SJCRH30 (cell line): ENCODE data around the gene ATF3. TPM values are rescaled to one million over a fixed set of nuclear protein-coding genes. Genes with fewer than 3 reads are reported as not detected.

ENCODE experiments used
- DNase-seq, 2 experiments: peaks; one replicate each; pipeline ENCODE4 v3.0.0-alpha.2; 2015 to 2020
- H3K27ac ChIP-seq: fragments of 250-450 bp; sonication (Bioruptor Pico); 2 replicates; pipeline ENCODE4 v1.5.1; 2020; ENCODE audit warnings: mild to moderate bottlenecking, moderate library complexity
- H3K27me3 ChIP-seq: fragments of 250-450 bp; sonication (Bioruptor Pico); 2 replicates; pipeline ENCODE4 v1.5.1; 2020; ENCODE audit warnings: mild to moderate bottlenecking, moderate library complexity
- H3K36me3 ChIP-seq: fragments of 250-450 bp; sonication (Bioruptor Pico); 2 replicates; pipeline ENCODE4 v1.5.1; 2020; ENCODE audit warnings: mild to moderate bottlenecking, moderate library complexity
- H3K4me1 ChIP-seq: fragments of 250-450 bp; sonication (Bioruptor Pico); 2 replicates; pipeline ENCODE4 v1.5.1; 2020; ENCODE audit warnings: mild to moderate bottlenecking, moderate library complexity
- H3K4me3 ChIP-seq: fragments of 250-450 bp; sonication (Bioruptor Pico); 2 replicates; pipeline ENCODE4 v1.5.1; 2020; ENCODE audit warnings: mild to moderate bottlenecking, moderate library complexity
- H3K9me3 ChIP-seq: fragments of 250-450 bp; sonication (Bioruptor Pico); replicated peaks from 2 replicates; pipeline ENCODE4 v1.5.1; 2020; ENCODE audit warnings: mild to moderate bottlenecking, moderate library complexity
- total RNA-seq: library from RNA; depleted of rRNA; stranded (reverse); fragments of >200 nt; shearing (Covaris generic); gene quantifications from 2 replicates; pipeline ENCODE4 v1.2.3, GENCODE V29; 2014; rRNA removed

The ATF3 gene, protein sequence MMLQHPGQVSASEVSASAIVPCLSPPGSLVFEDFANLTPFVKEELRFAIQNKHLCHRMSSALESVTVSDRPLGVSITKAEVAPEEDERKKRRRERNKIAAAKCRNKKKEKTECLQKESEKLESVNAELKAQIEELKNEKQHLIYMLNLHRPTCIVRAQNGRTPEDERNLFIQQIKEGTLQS
- 30.6 and 33.8 TPM in 2 replicates for total RNA-seq

DNA sequence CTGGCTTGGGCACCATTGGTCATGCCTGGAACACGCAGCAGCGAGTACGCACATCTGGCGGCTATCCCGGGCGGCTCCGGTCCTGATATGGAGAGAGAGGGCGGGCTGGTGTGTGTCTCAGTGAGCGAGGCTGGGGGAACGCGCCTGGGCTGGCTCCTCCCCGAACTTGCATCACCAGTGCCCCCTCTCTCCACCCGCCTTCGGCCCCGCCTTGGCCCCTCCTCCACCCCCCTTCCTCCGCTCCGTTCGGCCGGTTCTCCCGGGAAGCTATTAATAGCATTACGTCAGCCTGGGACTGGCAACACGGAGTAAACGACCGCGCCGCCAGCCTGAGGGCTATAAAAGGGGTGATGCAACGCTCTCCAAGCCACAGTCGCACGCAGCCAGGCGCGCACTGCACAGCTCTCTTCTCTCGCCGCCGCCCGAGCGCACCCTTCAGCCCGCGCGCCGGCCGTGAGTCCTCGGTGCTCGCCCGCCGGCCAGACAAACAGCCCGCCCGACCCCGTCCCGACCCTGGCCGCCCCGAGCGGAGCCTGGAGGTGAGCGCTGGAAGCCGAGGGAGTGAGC, at the start of gene ATF3:
Gene ATF3, plus strand, starts transcription at position 370 of the 567 bp plus-strand sequence. CDS start 6,261 bp downstream, outside the sequence.
- no peaks in the 10 kb centered on the region for H3K27me3 ChIP-seq
- H3K27ac ChIP-seq: peak within 1 kb of the TSS; percentile 95
- peak; percentile 100 for DNase-seq
- peak within 1 kb of the TSS; percentile 93 for H3K4me3 ChIP-seq
- H3K4me1 ChIP-seq: peaks cover 50% of the 10 kb centered on the region
- H3K9me3 ChIP-seq: no peaks in the 10 kb centered on the region
- H3K36me3 ChIP-seq: no peaks in the 10 kb centered on the region

DNA sequence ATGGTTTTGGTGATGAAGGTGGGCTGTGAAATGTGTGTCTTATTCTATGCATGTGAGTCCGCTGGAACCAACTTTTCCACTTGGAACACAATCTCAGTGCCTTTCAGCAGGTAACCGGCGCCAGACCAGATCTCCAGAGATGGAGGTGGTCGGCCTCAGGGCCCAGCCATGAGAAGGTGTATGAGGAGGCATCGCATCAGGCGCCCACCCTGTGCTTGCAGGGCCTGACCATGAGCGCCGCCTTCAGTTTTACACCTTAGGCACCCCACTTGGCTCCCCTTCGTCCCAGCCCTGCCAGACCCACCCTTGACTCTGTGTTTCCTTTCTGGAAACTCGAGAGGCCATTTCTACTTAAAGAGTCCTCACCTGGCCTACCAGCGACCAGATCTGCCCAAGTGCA, 48.6 kb upstream of the ATF3 start:
- Histone ChIP-seq H3K27me3 (no peaks in the 10 kb centered on the region), H3K27ac (no peak overlapping the region), H3K4me3 (no peak overlapping the region), H3K36me3 (no peaks in the 10 kb centered on the region), H3K9me3 (no peaks in the 10 kb centered on the region), H3K4me1 (peaks cover 10% of the 10 kb centered on the region)
- DNase-seq: no peak

DNA sequence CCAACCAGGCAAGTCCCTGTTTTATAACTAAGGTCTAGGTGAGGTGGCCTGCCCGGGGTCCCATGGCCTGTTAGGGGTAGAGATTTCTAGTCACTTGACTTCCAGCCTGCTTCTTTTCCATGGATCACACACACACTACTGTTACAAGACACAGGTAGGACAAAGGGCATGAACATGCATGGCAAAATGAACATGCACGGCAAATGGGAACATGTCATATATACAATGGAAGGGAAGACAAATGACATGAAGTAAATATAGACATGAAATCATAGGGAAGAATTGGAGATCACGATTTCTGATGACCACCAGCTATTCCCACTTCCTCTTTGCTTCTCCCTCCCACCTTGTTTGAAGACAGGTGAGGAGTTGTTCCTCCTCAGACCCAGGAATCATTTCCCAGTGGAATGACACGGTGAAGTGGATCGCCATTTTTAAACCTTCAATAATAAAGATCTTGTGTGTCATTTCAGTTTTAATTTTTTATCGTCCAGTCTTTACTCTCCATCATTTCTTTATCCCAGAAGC, 47.6 kb upstream of the ATF3 start:
- H3K27ac ChIP-seq: no peak overlapping the region
- no peaks in the 10 kb centered on the region for H3K27me3 ChIP-seq
- no peaks in the 10 kb centered on the region for H3K9me3 ChIP-seq
- no peak overlapping the region for H3K4me3 ChIP-seq
- peaks cover 21% of the 10 kb centered on the region for H3K4me1 ChIP-seq
- no peaks in the 10 kb centered on the region for H3K36me3 ChIP-seq
- DNase-seq: no peak

DNA sequence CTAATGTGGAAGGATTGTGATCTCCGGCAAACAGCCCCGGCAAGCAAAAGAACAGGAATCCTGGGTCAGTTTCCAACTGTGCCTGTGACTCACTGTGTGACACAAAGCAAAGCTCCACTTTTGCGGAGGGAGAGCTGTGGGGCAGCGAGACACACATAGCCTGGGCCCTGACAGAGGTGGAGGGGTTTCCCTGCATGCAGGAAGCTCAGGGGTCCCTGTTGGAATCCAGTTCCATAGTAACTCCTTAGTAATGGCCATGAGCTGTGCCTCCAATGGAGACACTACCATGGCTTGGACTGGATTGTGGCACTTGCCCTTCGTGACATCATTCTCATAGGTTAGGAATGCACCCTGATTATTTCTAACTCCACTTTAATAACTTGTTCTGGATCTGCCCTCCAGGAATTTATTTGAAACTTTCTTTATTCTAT, 47.0 kb upstream of the ATF3 start:
- peaks cover 26% of the 10 kb centered on the region for H3K4me1 ChIP-seq
- H3K4me3 ChIP-seq: no peak overlapping the region
- DNase-seq: no peak
- 0 out of 2 replicates have a peak overlapping the region, but pooled peaks have one; percentile 13 for H3K27ac ChIP-seq
- no peaks in the 10 kb centered on the region for H3K36me3 ChIP-seq
- no peaks in the 10 kb centered on the region for H3K27me3 ChIP-seq
- H3K9me3 ChIP-seq: no peaks in the 10 kb centered on the region

DNA sequence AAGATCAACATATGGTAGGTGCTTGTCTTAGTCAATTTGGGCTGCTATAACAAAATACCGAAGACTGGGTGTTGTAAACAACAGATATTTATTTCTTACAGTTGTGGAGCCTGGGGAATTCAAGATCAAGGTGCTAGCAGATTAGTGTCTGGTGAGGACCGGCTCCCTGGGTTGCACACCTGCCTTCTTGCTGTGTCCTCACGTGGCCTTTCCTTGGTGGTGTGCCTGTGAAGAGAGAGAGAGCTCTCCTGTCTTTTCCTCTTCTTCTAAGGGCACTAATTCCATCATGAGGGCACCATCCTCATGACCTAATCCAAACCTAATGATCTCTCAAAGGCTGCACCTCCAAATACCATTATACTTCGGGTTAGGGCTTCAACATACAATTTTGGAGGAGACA, 45.8 kb upstream of the ATF3 start:
- DNase-seq: no peak
- H3K27ac ChIP-seq: no peak overlapping the region
- H3K4me1 ChIP-seq: peaks cover 32% of the 10 kb centered on the region
- H3K36me3 ChIP-seq: no peaks in the 10 kb centered on the region
- H3K9me3 ChIP-seq: no peaks in the 10 kb centered on the region
- no peaks in the 10 kb centered on the region for H3K27me3 ChIP-seq
- H3K4me3 ChIP-seq: no peak overlapping the region

DNA sequence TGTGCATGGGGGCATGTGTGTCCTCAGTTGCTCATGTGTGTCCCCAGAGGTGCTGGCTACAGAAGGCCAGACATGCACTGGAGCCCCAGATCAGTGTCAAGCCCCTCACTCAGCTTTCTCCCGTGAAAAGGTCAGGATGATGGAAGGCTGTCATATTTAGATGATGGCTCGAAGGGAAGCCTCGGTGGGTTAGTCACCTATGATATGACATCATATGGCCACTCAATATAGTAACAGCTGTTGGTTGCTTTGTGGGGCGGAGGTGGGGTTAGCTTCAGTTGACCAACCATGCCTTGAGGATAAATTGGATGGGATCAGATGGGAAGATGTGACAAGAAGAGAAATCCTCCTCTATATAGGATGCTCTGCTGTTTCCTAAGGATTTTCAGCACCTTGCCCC, 43.5 kb upstream of the ATF3 start:
- no peaks in the 10 kb centered on the region for H3K36me3 ChIP-seq
- H3K4me3 ChIP-seq: no peak overlapping the region
- peak in 1 of 2 experiments; percentile 44 for DNase-seq
- no peaks in the 10 kb centered on the region for H3K9me3 ChIP-seq
- H3K27me3 ChIP-seq: no peaks in the 10 kb centered on the region
- no peak overlapping the region for H3K27ac ChIP-seq
- peaks cover 38% of the 10 kb centered on the region for H3K4me1 ChIP-seq

DNA sequence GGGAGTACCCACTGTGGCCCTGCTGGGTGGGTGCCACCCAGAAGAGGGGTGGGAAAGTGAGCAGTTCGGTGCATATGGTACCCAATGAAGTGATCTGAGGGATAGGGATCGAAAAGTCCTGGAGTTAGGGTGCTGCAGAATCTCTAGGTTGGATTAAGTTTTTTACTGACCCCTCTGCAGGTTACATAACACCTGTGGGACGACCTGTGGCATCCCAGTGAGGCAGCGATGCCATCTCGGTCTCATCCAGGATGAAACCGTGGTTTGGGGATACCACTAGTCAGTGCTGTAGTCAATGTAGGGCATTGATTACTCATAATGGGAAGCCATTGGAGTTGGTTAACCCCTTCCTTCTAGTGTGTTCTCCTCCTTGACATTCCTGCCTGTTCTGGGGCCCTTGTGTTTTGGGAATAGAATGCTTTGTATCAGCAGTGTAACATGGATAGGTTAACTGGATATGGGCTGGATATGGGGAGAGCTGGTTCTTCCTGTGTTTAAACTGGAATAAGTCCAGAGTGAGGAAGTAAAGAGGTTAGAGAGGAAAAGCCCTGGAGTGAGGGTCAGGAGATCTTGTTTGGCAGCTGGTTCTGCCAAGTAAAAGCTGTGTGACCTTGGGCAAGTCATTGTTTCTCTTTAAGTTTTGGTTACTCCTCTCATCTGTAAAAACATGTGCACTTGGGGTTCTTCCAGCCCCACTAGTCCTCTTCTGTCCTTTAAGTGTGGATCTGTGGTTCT, 42.8 kb upstream of the ATF3 start:
- no peaks in the 10 kb centered on the region for H3K36me3 ChIP-seq
- peak overlapping the region; percentile 97 for H3K27ac ChIP-seq
- DNase-seq: peak in 1 of 2 experiments; percentile 36

DNA sequence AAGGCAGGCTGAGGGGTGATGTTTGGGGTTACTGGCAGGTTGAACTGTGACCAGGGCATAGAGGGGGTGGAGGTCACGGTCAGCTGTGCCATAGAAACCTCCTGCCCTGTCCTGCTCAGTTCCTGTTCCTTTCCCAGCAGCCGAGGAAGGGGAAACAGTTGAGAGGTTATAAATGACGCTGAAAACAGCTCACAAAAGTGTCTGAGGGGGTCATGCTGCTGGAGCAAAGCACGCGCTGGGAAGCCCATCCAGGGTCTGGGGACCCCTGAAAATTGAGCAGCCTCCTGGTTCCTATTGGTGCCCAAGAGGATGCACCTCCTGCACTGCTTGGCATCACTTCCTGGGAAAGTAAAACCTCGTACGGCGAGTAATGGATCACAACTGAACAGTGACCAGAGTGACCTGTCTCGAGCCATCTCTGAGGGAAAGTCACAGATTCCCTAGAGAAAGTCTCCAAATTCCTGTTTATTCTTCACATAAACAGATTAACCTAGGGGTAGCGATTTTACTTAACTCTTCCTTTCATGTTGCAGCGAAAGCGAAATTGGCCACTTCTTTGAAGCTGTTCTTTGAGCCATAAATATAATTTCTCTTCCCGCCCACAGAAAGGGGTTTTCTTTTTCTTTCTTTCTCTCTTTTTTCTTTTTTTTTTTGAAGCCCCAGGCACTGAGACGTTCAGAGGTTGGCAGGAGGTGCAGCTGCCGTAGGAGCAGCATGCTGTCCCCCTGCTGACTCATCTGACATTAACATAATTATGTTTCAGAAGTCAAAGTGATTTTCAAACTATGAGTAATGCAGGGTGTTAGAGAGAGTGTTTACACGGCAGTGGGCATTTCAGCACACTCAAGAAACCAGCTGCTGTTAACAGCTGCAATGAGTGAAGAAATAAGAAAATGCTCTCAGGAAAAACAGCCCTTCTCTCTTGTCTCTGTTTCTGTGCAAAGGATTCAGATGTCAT, 41.8 kb upstream of the ATF3 start:
- peak; percentile 91 to 97 for DNase-seq
- H3K4me3 ChIP-seq: peak overlapping the region; percentile 54

More for the DNA sequence above, 42.8 kb upstream of the ATF3 start:
- Histone ChIP-seq H3K4me3 (no peak overlapping the region), H3K9me3 (no peaks in the 10 kb centered on the region), H3K4me1 (peaks cover 38% of the 10 kb centered on the region), H3K27me3 (no peaks in the 10 kb centered on the region)

DNA sequence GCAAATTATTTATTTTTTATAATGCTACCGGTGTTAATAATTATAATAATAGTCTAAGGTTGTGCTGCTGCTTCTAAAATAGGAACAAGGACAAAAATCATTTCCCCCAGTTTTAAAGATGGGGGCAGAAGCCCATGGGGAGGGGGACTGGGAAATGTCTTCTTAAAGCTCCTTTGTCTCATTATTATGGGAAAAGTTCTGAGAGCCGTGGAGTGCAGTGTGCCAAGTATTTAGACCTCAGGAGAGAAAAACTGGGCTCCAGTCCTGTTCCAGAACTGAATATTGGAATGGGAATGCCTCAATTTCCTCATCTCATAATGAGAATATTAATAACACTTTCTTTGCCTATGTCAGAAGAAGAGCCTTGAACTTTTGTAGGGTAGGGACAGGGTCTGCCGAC, 40.9 kb upstream of the ATF3 start:
- DNase-seq: peak in 1 of 2 experiments; percentile 56
- Histone ChIP-seq H3K9me3 (no peaks in the 10 kb centered on the region), H3K4me1 (peaks cover 30% of the 10 kb centered on the region), H3K27me3 (no peaks in the 10 kb centered on the region), H3K4me3 (no peak overlapping the region), H3K36me3 (no peaks in the 10 kb centered on the region), H3K27ac (peak overlapping the region; percentile 97)

More for the DNA sequence above, 41.8 kb upstream of the ATF3 start:
- no peaks in the 10 kb centered on the region for H3K36me3 ChIP-seq
- no peaks in the 10 kb centered on the region for H3K27me3 ChIP-seq
- H3K4me1 ChIP-seq: peaks cover 32% of the 10 kb centered on the region
- H3K27ac ChIP-seq: peak overlapping the region; percentile 97
- H3K9me3 ChIP-seq: no peaks in the 10 kb centered on the region

DNA sequence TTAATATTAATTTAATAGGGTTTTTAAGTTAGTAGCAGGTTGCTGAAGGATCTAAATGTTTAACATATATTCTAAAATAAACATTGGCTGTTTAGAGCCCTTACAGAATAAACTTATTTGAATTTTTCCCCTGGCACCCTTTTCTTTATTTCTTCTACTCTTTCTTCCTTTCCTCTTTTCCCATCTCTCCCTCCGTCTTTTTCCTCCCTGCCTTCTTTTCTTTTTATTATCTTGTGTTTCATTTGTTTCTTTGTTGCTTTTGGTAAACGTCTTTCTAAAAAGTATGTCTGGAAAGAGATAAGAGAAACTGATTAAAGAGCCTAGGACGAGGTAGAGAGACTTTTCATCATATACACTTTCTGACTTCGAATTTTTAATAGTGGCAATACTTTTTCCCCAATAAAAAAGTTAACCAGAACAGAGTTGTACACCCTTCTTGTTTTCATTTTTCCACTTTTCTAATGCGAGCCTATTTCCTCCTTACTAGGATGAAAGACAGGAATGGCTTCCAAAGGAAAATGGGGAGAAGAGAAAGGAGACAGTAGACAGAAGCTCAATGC, 39.5 kb upstream of the ATF3 start:
- Histone ChIP-seq H3K27ac (no peak overlapping the region), H3K4me1 (peaks cover 30% of the 10 kb centered on the region), H3K9me3 (no peaks in the 10 kb centered on the region), H3K36me3 (no peaks in the 10 kb centered on the region), H3K27me3 (no peaks in the 10 kb centered on the region), H3K4me3 (no peak overlapping the region)
- no peak for DNase-seq

DNA sequence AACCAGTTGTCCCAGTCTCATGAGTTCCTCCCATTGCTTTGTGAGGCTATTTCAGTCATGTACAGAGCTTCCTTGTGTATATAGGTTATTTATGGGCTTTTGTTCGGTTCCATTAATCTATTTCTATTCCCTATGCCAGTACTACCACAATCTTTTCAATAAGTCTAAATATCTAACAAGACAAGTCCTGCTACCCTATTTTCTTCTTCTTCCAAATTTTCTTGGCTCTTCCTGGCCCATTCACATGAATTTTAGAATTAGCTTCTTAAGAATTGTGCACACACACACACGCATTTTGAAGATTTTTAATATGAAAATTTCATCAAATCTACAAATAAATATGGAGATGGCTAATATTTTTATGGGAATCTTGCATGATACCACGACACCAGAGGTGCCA, 33.8 kb upstream of the ATF3 start:
- H3K4me1 ChIP-seq: no peaks in the 10 kb centered on the region
- DNase-seq: no peak
- H3K27ac ChIP-seq: no peak overlapping the region
- H3K36me3 ChIP-seq: no peaks in the 10 kb centered on the region
- no peaks in the 10 kb centered on the region for H3K9me3 ChIP-seq
- H3K4me3 ChIP-seq: no peak overlapping the region
- no peaks in the 10 kb centered on the region for H3K27me3 ChIP-seq

DNA sequence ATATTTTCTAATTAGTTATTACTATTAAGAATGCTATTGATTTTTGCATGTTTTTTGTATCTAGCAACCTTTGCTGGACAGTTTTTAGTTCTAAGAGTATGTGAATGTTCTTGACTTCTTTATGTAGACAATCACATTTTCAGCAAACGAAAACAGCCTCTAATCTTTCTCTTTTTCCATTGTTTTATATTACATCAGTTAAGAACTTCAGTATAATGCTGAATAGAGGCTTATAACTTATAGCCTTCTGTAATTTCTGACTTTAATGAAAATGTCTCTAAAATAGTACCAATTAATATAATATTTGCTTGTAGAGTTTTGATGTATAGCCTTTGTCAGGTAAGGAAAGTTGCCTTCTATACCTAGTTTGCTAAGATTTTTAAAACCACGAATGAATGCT, 33.2 kb upstream of the ATF3 start:
- no peak for DNase-seq
- Histone ChIP-seq H3K27ac (no peak overlapping the region), H3K4me1 (no peaks in the 10 kb centered on the region), H3K36me3 (no peaks in the 10 kb centered on the region), H3K27me3 (no peaks in the 10 kb centered on the region), H3K9me3 (no peaks in the 10 kb centered on the region), H3K4me3 (no peak overlapping the region)

DNA sequence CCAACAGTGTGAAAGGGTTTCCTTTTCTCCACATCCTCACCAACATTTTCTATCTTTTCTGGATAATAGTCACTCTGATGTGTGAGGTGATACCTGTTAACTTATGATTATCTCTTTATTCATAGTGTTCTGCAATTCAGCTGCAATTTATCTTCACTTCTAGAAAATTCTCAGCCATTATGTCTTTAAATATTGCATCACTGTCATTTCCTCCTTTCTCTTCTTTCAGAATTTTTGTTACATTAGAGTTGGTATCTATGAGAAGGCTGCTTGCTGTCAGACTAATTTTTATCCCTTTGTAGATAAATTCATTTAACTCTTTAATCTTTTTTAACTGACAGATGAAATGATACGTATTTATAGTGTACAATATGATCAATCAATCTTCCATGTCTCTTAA, 30.5 kb upstream of the ATF3 start:
- Histone ChIP-seq H3K27me3 (no peaks in the 10 kb centered on the region), H3K27ac (no peak overlapping the region), H3K4me1 (no peaks in the 10 kb centered on the region), H3K4me3 (no peak overlapping the region), H3K9me3 (no peaks in the 10 kb centered on the region), H3K36me3 (no peaks in the 10 kb centered on the region)
- DNase-seq: no peak

DNA sequence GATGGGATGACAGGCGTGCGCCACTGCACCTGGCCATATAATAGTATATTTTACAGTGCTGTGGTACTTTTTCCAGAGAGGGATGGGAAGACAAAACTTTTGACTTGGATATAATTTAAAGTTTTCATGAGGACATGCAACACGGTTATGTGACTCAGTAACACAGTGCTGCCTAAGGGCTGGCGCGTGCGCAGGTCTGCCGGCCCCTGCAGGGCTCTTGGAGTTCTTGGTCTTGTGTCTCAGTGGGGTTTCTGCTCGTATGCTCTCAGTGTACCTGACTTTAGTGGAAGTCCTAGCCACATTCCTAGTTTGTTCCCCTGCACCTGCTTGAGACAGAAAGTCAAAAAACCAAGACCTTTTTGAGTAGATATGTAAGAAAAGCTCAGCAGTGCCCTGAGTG, 27.5 kb upstream of the ATF3 start:
- peaks cover 14% of the 10 kb centered on the region for H3K4me1 ChIP-seq
- no peaks in the 10 kb centered on the region for H3K9me3 ChIP-seq
- H3K27ac ChIP-seq: no peak overlapping the region
- H3K27me3 ChIP-seq: no peaks in the 10 kb centered on the region
- H3K36me3 ChIP-seq: no peaks in the 10 kb centered on the region
- DNase-seq: no peak
- no peak overlapping the region for H3K4me3 ChIP-seq
